Measurements from ENCODE around the gene NEK1.

DNA sequence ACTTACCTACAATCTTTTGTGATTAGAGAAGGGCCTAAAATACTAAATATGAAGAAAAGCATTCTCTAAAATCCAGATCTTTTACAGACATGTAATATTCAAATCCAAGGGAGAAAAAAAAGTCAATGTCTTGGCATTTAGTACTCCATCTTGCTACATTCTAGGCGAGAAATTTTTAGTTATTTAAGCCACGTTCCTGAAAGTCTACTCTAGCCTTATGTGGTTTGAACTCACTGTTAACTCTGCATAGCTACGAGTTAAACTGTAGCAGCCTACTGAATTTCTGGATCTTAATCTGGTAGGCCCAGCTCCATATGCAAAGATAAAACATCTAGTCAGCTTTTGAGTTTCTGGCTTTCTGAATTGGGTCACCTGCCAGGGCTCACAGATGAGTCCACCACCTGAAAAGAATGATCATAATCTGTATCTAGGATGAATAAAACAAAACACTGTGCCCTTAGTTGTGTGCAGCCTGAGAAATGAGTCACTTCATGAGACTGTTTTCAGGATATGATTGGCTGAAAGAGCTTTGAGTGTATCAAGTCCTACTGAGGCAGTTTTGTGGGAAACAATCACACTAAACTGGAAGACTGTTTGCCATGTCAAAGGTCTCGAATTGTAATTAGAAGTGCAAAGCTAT, 3.2 kb upstream of the NEK1 start:
- TF ChIP-seq, protein P1, sequence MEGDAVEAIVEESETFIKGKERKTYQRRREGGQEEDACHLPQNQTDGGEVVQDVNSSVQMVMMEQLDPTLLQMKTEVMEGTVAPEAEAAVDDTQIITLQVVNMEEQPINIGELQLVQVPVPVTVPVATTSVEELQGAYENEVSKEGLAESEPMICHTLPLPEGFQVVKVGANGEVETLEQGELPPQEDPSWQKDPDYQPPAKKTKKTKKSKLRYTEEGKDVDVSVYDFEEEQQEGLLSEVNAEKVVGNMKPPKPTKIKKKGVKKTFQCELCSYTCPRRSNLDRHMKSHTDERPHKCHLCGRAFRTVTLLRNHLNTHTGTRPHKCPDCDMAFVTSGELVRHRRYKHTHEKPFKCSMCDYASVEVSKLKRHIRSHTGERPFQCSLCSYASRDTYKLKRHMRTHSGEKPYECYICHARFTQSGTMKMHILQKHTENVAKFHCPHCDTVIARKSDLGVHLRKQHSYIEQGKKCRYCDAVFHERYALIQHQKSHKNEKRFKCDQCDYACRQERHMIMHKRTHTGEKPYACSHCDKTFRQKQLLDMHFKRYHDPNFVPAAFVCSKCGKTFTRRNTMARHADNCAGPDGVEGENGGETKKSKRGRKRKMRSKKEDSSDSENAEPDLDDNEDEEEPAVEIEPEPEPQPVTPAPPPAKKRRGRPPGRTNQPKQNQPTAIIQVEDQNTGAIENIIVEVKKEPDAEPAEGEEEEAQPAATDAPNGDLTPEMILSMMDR (IDR thresholded peaks at IDR 0.05) = no peak
- TF ChIP-seq POLR2AphosphoS5 (IDR thresholded peaks at IDR 0.05) = no peak
- TF ChIP-seq POLR2A (IDR thresholded peaks at IDR 0.05) = no peak
- TF ChIP-seq EP300 (IDR thresholded peaks at IDR 0.05) = no peak
